ENCODE results near the gene PLEKHB2. TPM values are rescaled to one million over a fixed set of nuclear protein-coding genes. Genes with fewer than 3 reads are reported as not detected.

Gene PLEKHB2
- total RNA-seq, 1 experiment from 2014 or later, result 55.9 TPM

DNA sequence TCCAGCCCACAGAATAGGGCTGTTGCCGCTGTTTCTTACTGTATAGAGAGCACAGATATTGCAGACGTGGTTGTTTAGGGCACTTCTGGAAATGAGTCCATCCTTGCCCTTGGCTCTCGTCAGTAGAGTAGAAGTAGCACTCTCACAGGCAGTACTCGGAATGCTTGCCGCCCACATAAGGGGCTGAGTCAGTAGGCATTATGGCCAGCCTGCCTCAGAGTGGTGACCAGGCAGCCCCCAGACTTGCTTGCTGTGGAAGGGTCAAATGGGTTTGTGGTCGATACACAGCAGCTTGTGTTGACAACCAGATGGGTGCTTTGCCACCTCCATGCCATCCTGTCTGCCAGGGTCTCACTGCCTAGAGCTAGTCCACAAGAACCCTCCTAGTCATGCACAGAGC, 38.7 kb downstream of the PLEKHB2 start:
- H2BK5ac ChIP-seq (ENCODE audit: insufficient read length, low read length), result no peak overlapping the region
- no peaks in the 10 kb centered on the region for H3K23me2 ChIP-seq (ENCODE audit: insufficient read length, low read depth, low read length, poor library complexity, severe bottlenecking)
- no peak overlapping the region for H4K91ac ChIP-seq (ENCODE audit: insufficient read length, low read depth, low read length)
- no peak overlapping the region for H2BK20ac ChIP-seq (ENCODE audit: low read depth, low read length, poor library complexity, severe bottlenecking)
- WGBS (ENCODE audit: extremely low coverage, insufficient read length, low lambda C conversion rate), result no CpG with 5 or more reads among the region's 6 CpGs
- Mint-ChIP-seq H3K27ac (no peak overlapping the region), H3K4me3 (no peak overlapping the region), H3K4me1 (no peaks in the 10 kb centered on the region), H3K36me3 (ENCODE audit: insufficient read depth in 1 of 3, low read depth in 3 of 3) (peaks cover 14 to 74% (median 50%) of the 10 kb centered on the region in 3 experiments; a peak in 6 of 7 replicates), H3K9me3 (no peaks in the 10 kb centered on the region), H3K27me3 (ENCODE audit: low read depth) (no peaks in the 10 kb centered on the region)
- no peaks in the 10 kb centered on the region for H3K79me2 ChIP-seq (ENCODE audit: insufficient read depth, low read length)
- H3K9ac ChIP-seq (ENCODE audit: extremely low read depth, insufficient read length, low read length), result no peak overlapping the region
- no peak for DNase-seq
- H3K27ac ChIP-seq (ENCODE audit: insufficient read length, low read depth, low read length), result no peak overlapping the region
- H2BK120ac ChIP-seq (ENCODE audit: low read depth, low read length, poor library complexity, severe bottlenecking), result no peak overlapping the region
- H3K56ac ChIP-seq (ENCODE audit: insufficient read length, low read depth, low read length), result no peak overlapping the region
- no peak overlapping the region for H4K5ac ChIP-seq (ENCODE audit: insufficient read length, low read depth, low read length)
- H3K27me3 ChIP-seq (ENCODE audit: insufficient read depth, low read length), result no peaks in the 10 kb centered on the region
- H3K4me2 ChIP-seq (ENCODE audit: insufficient read depth, insufficient read length, low read length), result no peak overlapping the region
- no peak overlapping the region for H2AFZ ChIP-seq (ENCODE audit: low read length)
- no peak overlapping the region for H4K8ac ChIP-seq (replicated peaks; ENCODE audit: insufficient read length, low read depth, low read length)
- H4K20me1 ChIP-seq (ENCODE audit: control insufficient read depth, insufficient read depth, insufficient read length), result no peaks in the 10 kb centered on the region
- TF ChIP-seq, protein P1, sequence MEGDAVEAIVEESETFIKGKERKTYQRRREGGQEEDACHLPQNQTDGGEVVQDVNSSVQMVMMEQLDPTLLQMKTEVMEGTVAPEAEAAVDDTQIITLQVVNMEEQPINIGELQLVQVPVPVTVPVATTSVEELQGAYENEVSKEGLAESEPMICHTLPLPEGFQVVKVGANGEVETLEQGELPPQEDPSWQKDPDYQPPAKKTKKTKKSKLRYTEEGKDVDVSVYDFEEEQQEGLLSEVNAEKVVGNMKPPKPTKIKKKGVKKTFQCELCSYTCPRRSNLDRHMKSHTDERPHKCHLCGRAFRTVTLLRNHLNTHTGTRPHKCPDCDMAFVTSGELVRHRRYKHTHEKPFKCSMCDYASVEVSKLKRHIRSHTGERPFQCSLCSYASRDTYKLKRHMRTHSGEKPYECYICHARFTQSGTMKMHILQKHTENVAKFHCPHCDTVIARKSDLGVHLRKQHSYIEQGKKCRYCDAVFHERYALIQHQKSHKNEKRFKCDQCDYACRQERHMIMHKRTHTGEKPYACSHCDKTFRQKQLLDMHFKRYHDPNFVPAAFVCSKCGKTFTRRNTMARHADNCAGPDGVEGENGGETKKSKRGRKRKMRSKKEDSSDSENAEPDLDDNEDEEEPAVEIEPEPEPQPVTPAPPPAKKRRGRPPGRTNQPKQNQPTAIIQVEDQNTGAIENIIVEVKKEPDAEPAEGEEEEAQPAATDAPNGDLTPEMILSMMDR (conservative IDR thresholded peaks at IDR 0.05), result no peak
- H3K14ac ChIP-seq (ENCODE audit: insufficient read depth, low read length), result no peak overlapping the region
- no peak overlapping the region for H3T11ph ChIP-seq (ENCODE audit: low read length)
- no peak overlapping the region for H2BK12ac ChIP-seq (ENCODE audit: insufficient read length, low read depth, low read length)
- no peak overlapping the region for H3K18ac ChIP-seq (ENCODE audit: insufficient read length, low read depth, low read length)
- no peaks in the 10 kb centered on the region for H3K4me1 ChIP-seq (ENCODE audit: insufficient read depth, low read length)
- no peak overlapping the region for H3K4ac ChIP-seq (ENCODE audit: low read depth, low read length)
- no peak overlapping the region for H2BK15ac ChIP-seq (ENCODE audit: low read depth, low read length)
- no peaks in the 10 kb centered on the region for H3K79me1 ChIP-seq (ENCODE audit: insufficient read depth, low read depth, low read length, poor library complexity, severe bottlenecking)
- H3K23ac ChIP-seq (ENCODE audit: insufficient read length, low read depth, low read length), result no peak overlapping the region
- no peak overlapping the region for H2AK5ac ChIP-seq (ENCODE audit: insufficient read length, low read length)
- H3K9me3 ChIP-seq (ENCODE audit: control insufficient read depth, low read depth, low read length), result no peaks in the 10 kb centered on the region
